HepG2 (cell line): ENCODE data around the gene RAD51C. TPM values are rescaled to one million over a fixed set of nuclear protein-coding genes. Genes with fewer than 3 reads are reported as not detected.

Experiments used
- ATAC-seq: fragments of 200-7000 bp; cut with Tn5 transposase; 3 replicates; pipeline ENCODE4 v1.9.1; 2020; ENCODE audit warnings: mild to moderate bottlenecking, moderate library complexity
- BruUV-seq: library from RNA; stranded (reverse); fragments of 400-500 nt; replicated peaks from 2 replicates; lab custom pipeline; 2021; lab: Mats Ljungman, UMichigan
- CTCF ChIA-PET: fragments of 300-600 bp; formaldehyde crosslinking; extraction: SDS; loops from one replicate; lab custom pipeline; 2021; ENCODE audit warnings: low total read pairs, inconsistent platforms, low intra/inter-chr PET ratio; lab: Yijun Ruan, JAX
- POLR2A ChIA-PET: fragments of 350-600 bp; sonication (Branson Sonifier 250); formaldehyde crosslinking; loops from one replicate; lab custom pipeline; 2020; ENCODE audit warnings: antibody characterized with exemption, inconsistent platforms; lab: Yijun Ruan, JAX
- DNase-seq: peaks from one replicate; pipeline ENCODE4 v3.0.0-alpha.2; 2015; ENCODE audit warnings: low spot score
- FAIRE-seq: peaks from 3 replicates; lab custom pipeline; 2011; peaks lifted over from hg19 to GRCh38; lab: Jason Lieb, UNC
- H2AFZ ChIP-seq: one replicate; pipeline ENCODE4 v1.6.1; 2011; ENCODE audit warnings: low read length, inconsistent platforms
- H3K27ac ChIP-seq: fragments of 300-600 bp; 3 replicates; pipeline ENCODE4 v1.8.0; 2011; ENCODE audit warnings: mixed run types, mild to moderate bottlenecking, mixed read lengths, low read length, inconsistent platforms; ENCODE audit not compliant: insufficient read depth; ENCODE audit errors: extremely low read length
- H3K27me3 ChIP-seq, 2 experiments: fragments of 200-600 bp in 1 of 2; 2 replicates in 1 of 2; 3 replicates in 1 of 2; pipeline versions ENCODE4 v1.6.0 to v1.8.0; 2011; ENCODE audit warnings: low read length in 2 of 2, mild to moderate bottlenecking in 2 of 2, moderate library complexity in 2 of 2, inconsistent platforms in 1 of 2; ENCODE audit not compliant: insufficient read depth in 2 of 2, control insufficient read depth in 1 of 2
- H3K36me3 ChIP-seq, 2 experiments: fragments of 200-600 bp in 1 of 2; replicated peaks in 1 of 2; 2 replicates in 1 of 2; 3 replicates in 1 of 2; pipeline versions ENCODE4 v1.5.1 to v1.8.0; 2011; ENCODE audit warnings: low read length in 2 of 2, inconsistent platforms in 1 of 2; ENCODE audit not compliant: insufficient read depth in 2 of 2, control insufficient read depth in 1 of 2
- H3K4me1 ChIP-seq: 2 replicates; pipeline ENCODE4 v1.5.1; 2012; ENCODE audit warnings: low read length, inconsistent platforms; ENCODE audit not compliant: insufficient read depth
- H3K4me2 ChIP-seq: 2 replicates; pipeline ENCODE4 v1.6.0; 2011; ENCODE audit warnings: low read depth, low read length, inconsistent platforms
- H3K4me3 ChIP-seq, 3 experiments: fragments of 200-600 bp in 1 of 3; sonication (generic), shearing (Covaris generic) in 1 of 3; replicated peaks in 1 of 3; 2 replicates each; pipeline ENCODE4 v1.5.1; 2011 to 2016; ENCODE audit warnings: low read length in 3 of 3, inconsistent platforms in 2 of 3, low read depth in 2 of 3, mild to moderate bottlenecking in 2 of 3, control low read depth in 1 of 3, mixed read lengths in 1 of 3; ENCODE audit not compliant: insufficient read depth in 1 of 3
- H3K79me2 ChIP-seq: one replicate; pipeline ENCODE4 v1.6.1; 2011; ENCODE audit warnings: low read length, inconsistent platforms; ENCODE audit not compliant: insufficient read depth
- H3K9ac ChIP-seq: 2 replicates; pipeline ENCODE4 v1.6.0; 2011; ENCODE audit warnings: mild to moderate bottlenecking, low read depth, low read length, inconsistent platforms; ENCODE audit not compliant: insufficient read depth
- H3K9me3 ChIP-seq: 2 replicates; pipeline ENCODE4 v1.5.1; 2012; ENCODE audit warnings: mild to moderate bottlenecking, low read length
- H4K20me1 ChIP-seq: 2 replicates; pipeline ENCODE4 v1.6.0; 2011; ENCODE audit warnings: inconsistent platforms, mild to moderate bottlenecking, low read length, moderate library complexity; ENCODE audit not compliant: insufficient read depth
- KAT7 ChIP-seq: IDR thresholded peaks from 2 replicates; pipeline ENCODE4 v1.6.1; 2018; ENCODE audit warnings: borderline replicate concordance, missing compliant biosample characterization
- NFKB2 ChIP-seq: sonication (generic); formaldehyde crosslinking; IDR thresholded peaks from 2 replicates; pipeline ENCODE4 v1.4.0; 2020; ENCODE audit warnings: missing genetic modification reagents, borderline replicate concordance
- WIZ ChIP-seq: sonication (generic); formaldehyde crosslinking; IDR thresholded peaks from 2 replicates; pipeline ENCODE4 v1.5.1; 2020; ENCODE audit warnings: mild to moderate bottlenecking, missing genetic modification reagents
- ZBTB38 ChIP-seq: sonication (generic); formaldehyde crosslinking; IDR thresholded peaks from 2 replicates; pipeline ENCODE4 v1.5.1; 2020; ENCODE audit warnings: mild to moderate bottlenecking, missing genetic modification reagents
- ZNF124 ChIP-seq: sonication (generic); formaldehyde crosslinking; IDR thresholded peaks from 2 replicates; pipeline ENCODE4 v1.4.0; 2020; ENCODE audit warnings: missing genetic modification reagents
- WGBS: methylation state at CpG from one replicate; pipeline ENCODE4 v1.1.6; 2017; ENCODE audit warnings: low lambda C conversion rate; 5-methylcytosine and 5-hydroxymethylcytosine counted together
- in situ Hi-C: cut with HindIII; loops from 2 replicates; pipeline ENCODE4 v1.10.0; 2017; ENCODE audit warnings: low pct_unique_long_range_greater_than_20kb; ENCODE audit not compliant: extremely low pct_ligation_motif_present
- intact Hi-C: fragments of 100-400 bp; cut with micrococcal nuclease; formaldehyde crosslinking; loops from one replicate; pipeline ENCODE4 v1.10.0; 2022; ENCODE audit not compliant: unreplicated experiment
- polyA plus RNA-seq, 8 experiments: library from polyadenylated mRNA; depleted of rRNA in 3 of 8; stranded (reverse) in 7 of 8; unstranded in 1 of 8; fragments of >200 nt; fragmentation: Illumina TruSeq in 4 of 8; extraction: Trizol in 4 of 8; gene quantifications; 2 replicates each; pipeline versions ENCODE4 v1.2.1 to v1.2.3, GENCODE V29; 2011 to 2016; ENCODE audit warnings: low read depth in 4 of 8, missing spikeins in 1 of 8, mixed read lengths in 1 of 8; ENCODE audit not compliant: insufficient read depth in 1 of 8
- total RNA-seq, 5 experiments: library from RNA; depleted of rRNA; stranded (reverse); fragments of >200 nt; fragmentation: Illumina TruSeq; extraction: Trizol; gene quantifications; 2 replicates each; pipeline ENCODE4 v1.2.3, GENCODE V29; 2016; ENCODE audit warnings: low read depth in 1 of 5
- TF ChIP-seq, protein P1 (sequence below): sonication (generic); formaldehyde crosslinking; IDR thresholded peaks from 2 replicates; pipeline ENCODE4 v1.4.0; 2020; ENCODE audit warnings: mild to moderate bottlenecking, missing genetic modification reagents
- TF ChIP-seq, protein P2 (sequence below): sonication (generic); formaldehyde crosslinking; IDR thresholded peaks from 2 replicates; pipeline ENCODE4 v1.5.0; 2020; ENCODE audit warnings: missing genetic modification reagents, mild to moderate bottlenecking, borderline replicate concordance
- TF ChIP-seq, protein P3 (sequence below): sonication (generic); formaldehyde crosslinking; IDR thresholded peaks from 2 replicates; pipeline ENCODE4 v1.4.0; 2020; ENCODE audit warnings: missing genetic modification reagents, mild to moderate bottlenecking, borderline replicate concordance

The RAD51C gene
- total and polyA plus RNA-seq, 2 of the 13 experiments (the other 11 are each of a cell fraction or from before 2014, with no cell fraction given), result 38.5 to 106 TPM

DNA sequence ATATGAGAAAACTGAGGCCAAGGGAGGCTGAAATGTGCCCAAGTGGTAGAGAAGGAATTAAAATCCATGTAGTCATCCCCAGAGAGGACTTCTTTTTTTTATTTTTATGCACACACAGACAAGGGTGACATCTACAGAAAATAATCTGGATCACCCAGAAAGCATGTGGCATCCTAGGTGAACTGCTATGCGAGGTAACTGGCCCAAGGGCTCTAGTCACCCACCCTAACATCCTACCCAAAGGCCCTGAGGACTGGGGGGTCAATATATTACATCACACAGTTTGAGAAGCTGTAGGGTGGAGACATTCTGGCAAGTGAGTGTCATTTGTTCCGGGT is 23.8 kb upstream of the RAD51C start:
- intact Hi-C loops, result no loop called here
- H3K27ac ChIP-seq, result no peak overlapping the region
- no peaks in the 10 kb centered on the region for H3K36me3 ChIP-seq
- no peaks in the 10 kb centered on the region; a peak in 1 of 5 replicates for H3K27me3 ChIP-seq
- H3K4me3 ChIP-seq, result no peak overlapping the region
- TF ChIP-seq, protein P1, sequence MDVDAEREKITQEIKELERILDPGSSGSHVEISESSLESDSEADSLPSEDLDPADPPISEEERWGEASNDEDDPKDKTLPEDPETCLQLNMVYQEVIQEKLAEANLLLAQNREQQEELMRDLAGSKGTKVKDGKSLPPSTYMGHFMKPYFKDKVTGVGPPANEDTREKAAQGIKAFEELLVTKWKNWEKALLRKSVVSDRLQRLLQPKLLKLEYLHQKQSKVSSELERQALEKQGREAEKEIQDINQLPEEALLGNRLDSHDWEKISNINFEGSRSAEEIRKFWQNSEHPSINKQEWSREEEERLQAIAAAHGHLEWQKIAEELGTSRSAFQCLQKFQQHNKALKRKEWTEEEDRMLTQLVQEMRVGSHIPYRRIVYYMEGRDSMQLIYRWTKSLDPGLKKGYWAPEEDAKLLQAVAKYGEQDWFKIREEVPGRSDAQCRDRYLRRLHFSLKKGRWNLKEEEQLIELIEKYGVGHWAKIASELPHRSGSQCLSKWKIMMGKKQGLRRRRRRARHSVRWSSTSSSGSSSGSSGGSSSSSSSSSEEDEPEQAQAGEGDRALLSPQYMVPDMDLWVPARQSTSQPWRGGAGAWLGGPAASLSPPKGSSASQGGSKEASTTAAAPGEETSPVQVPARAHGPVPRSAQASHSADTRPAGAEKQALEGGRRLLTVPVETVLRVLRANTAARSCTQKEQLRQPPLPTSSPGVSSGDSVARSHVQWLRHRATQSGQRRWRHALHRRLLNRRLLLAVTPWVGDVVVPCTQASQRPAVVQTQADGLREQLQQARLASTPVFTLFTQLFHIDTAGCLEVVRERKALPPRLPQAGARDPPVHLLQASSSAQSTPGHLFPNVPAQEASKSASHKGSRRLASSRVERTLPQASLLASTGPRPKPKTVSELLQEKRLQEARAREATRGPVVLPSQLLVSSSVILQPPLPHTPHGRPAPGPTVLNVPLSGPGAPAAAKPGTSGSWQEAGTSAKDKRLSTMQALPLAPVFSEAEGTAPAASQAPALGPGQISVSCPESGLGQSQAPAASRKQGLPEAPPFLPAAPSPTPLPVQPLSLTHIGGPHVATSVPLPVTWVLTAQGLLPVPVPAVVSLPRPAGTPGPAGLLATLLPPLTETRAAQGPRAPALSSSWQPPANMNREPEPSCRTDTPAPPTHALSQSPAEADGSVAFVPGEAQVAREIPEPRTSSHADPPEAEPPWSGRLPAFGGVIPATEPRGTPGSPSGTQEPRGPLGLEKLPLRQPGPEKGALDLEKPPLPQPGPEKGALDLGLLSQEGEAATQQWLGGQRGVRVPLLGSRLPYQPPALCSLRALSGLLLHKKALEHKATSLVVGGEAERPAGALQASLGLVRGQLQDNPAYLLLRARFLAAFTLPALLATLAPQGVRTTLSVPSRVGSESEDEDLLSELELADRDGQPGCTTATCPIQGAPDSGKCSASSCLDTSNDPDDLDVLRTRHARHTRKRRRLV, result 0 out of 2 replicates have a peak, but pooled peaks have one; percentile 2
- TF ChIP-seq KAT7 (CRISPR knock-in tag), result no peak
- no peak for FAIRE-seq
- WGBS, result 0% methylated on average over 2 of the region's 2 CpGs
- no TSS peak for BruUV-seq
- H3K9ac ChIP-seq, result no peak overlapping the region
- no peak overlapping the region for H2AFZ ChIP-seq
- no peak for DNase-seq
- POLR2A ChIA-PET, result interaction anchor here (1.6 to 2.0 kb wide), 2 partner anchors 10 to 36 kb away, joined by 4 to 6 read pairs; no protein-coding TSS in a partner anchor
- H3K9me3 ChIP-seq, result no peaks in the 10 kb centered on the region
- H4K20me1 ChIP-seq, result no peaks in the 10 kb centered on the region
- H3K79me2 ChIP-seq, result no peaks in the 10 kb centered on the region
- no peak; the same call in 2 of the 3 replicates for ATAC-seq
- no peak overlapping the region for H3K4me2 ChIP-seq
- in situ Hi-C loops, result no loop called here
- CTCF ChIA-PET, result no interaction called here
- peaks cover 10% of the 10 kb centered on the region for H3K4me1 ChIP-seq

DNA sequence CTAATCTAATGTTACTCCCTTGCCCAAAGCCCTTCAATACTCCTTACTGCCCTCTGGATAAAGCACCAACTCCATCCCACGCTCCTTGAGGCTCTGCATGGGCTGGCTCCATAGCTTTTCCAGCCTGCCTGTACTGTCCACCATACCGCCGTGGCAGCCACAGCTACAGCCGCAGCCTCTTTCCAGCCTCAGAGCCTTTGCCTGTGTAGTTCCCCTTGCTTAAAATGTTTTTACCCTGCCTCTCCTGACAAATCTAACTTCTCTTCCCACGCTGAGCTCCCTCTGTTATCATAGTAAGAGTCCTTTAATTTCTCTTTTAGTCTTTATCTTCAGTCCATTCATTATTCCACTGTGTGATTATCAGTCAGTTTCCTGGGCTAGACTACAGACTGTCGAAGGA is 22.5 kb upstream of the RAD51C start:
- DNase-seq (no peak), FAIRE-seq (no peak), ATAC-seq (peak; percentile 33; the same call in 2 of the 3 replicates)
- intact Hi-C loops (no loop called here), in situ Hi-C loops (no loop called here)
- Histone ChIP-seq H3K27ac (no peak overlapping the region), H3K4me3 (no peak overlapping the region), H3K79me2 (no peaks in the 10 kb centered on the region), H3K9me3 (no peaks in the 10 kb centered on the region), H2AFZ (no peak overlapping the region), H4K20me1 (no peaks in the 10 kb centered on the region), H3K27me3 (no peaks in the 10 kb centered on the region; a peak in 1 of 5 replicates), H3K36me3 (no peaks in the 10 kb centered on the region), H3K9ac (no peak overlapping the region), H3K4me2 (no peak overlapping the region), H3K4me1 (peaks cover 10% of the 10 kb centered on the region)
- 60% methylated on average over 6 of the region's 6 CpGs for WGBS
- ChIA-PET CTCF (no interaction called here), POLR2A (interaction anchor here (1.0 to 2.1 kb wide), 3 partner anchors 11 to 38 kb away, joined by 6 to 14 read pairs (median 6); partner anchors contain the start of genes RAD51C and TEX14)
- no TSS peak for BruUV-seq
- TF ChIP-seq WIZ (CRISPR knock-in tag) (no peak), NFKB2 (CRISPR knock-in tag) (no peak), ZBTB38 (CRISPR knock-in tag) (no peak), ZNF124 (CRISPR knock-in tag) (no peak)
- TF ChIP-seq, protein P2, sequence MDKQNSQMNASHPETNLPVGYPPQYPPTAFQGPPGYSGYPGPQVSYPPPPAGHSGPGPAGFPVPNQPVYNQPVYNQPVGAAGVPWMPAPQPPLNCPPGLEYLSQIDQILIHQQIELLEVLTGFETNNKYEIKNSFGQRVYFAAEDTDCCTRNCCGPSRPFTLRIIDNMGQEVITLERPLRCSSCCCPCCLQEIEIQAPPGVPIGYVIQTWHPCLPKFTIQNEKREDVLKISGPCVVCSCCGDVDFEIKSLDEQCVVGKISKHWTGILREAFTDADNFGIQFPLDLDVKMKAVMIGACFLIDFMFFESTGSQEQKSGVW (CRISPR knock-in tag), result no peak
- TF ChIP-seq, protein P3, sequence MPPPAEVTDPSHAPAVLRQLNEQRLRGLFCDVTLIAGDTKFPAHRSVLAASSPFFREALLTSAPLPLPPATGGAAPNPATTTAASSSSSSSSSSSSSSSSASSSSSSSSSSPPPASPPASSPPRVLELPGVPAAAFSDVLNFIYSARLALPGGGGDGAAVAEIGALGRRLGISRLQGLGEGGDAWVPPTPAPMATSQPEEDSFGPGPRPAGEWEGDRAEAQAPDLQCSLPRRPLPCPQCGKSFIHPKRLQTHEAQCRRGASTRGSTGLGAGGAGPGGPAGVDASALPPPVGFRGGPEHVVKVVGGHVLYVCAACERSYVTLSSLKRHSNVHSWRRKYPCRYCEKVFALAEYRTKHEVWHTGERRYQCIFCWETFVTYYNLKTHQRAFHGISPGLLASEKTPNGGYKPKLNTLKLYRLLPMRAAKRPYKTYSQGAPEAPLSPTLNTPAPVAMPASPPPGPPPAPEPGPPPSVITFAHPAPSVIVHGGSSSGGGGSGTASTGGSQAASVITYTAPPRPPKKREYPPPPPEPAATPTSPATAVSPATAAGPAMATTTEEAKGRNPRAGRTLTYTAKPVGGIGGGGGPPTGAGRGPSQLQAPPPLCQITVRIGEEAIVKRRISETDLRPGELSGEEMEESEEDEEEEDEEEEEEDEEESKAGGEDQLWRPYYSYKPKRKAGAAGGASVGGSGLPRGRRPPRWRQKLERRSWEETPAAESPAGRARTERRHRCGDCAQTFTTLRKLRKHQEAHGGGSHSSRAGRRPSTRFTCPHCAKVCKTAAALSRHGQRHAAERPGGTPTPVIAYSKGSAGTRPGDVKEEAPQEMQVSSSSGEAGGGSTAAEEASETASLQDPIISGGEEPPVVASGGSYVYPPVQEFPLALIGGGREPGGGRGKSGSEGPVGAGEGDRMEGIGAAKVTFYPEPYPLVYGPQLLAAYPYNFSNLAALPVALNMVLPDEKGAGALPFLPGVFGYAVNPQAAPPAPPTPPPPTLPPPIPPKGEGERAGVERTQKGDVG (CRISPR knock-in tag), result no peak
